ENCODE measurements around the gene RING1. TPM values are rescaled to one million over a fixed set of nuclear protein-coding genes. Genes with fewer than 3 reads are reported as not detected.

The RING1 gene
- total RNA-seq, 1 donor from 2014 or later: 12.1 TPM

GRCh38 chr6:33199687-33200218 is 8.5 kb upstream of the RING1 start:
- H3K27me3 ChIP-seq: no peaks in the 10 kb centered on the region
- H3K4me3 ChIP-seq: peak overlapping the region; percentile 88
- H3K9me3 ChIP-seq (ENCODE audit: low read depth): no peaks in the 10 kb centered on the region
- H3K79me2 ChIP-seq (ENCODE audit: low read depth): peaks cover 27% of the 10 kb centered on the region
- peaks cover 17% of the 10 kb centered on the region for H3K4me1 ChIP-seq
- Mint-ChIP-seq H3K27ac (peak overlapping the region; percentile 83), H3K4me3 (peak overlapping the region; percentile 99), H3K9me3 (no peaks in the 10 kb centered on the region), H3K36me3 (peaks cover 42% of the 10 kb centered on the region), H3K27me3 (ENCODE audit: insufficient read depth, low read depth) (peaks cover 16% of the 10 kb centered on the region), H3K4me1 (peaks cover 58% of the 10 kb centered on the region)
- peaks cover 53% of the 10 kb centered on the region for H3F3A ChIP-seq (ENCODE audit: low read depth)
- peaks cover 73% of the 10 kb centered on the region for H4K20me1 ChIP-seq (ENCODE audit: low read depth)
- no peaks in the 10 kb centered on the region for H3K36me3 ChIP-seq
- H3K9ac ChIP-seq: peak overlapping the region; percentile 93
- H2AFZ ChIP-seq (replicated peaks): peak overlapping the region; percentile 97
- TF ChIP-seq CTCF (IDR thresholded peaks at IDR 0.05) (no peak), EZH2 (IDR thresholded peaks at IDR 0.05) (no peak), EZH2phosphoT487 (IDR thresholded peaks at IDR 0.05) (no peak)
- peak; percentile 92 for DNase-seq (ENCODE audit: low spot score)
- peak overlapping the region; percentile 94 for H3K27ac ChIP-seq
- peak overlapping the region; percentile 99 for H3K4me2 ChIP-seq

GRCh38 chr6:33200219-33201146 is 7.8 kb upstream of the RING1 start, which contains the start of the genes RXRB and SLC39A7:
TSS of gene RXRB (minus strand) at chr6:33200665. CDS start at chr6:33200476, 189 bp downstream.
TSS of gene SLC39A7 (plus strand) at chr6:33200867. CDS start at chr6:33201246, 379 bp downstream.
- TF ChIP-seq EZH2 (IDR thresholded peaks at IDR 0.05): no peak
- TF ChIP-seq EZH2phosphoT487 (IDR thresholded peaks at IDR 0.05): no peak
- TF ChIP-seq CTCF (IDR thresholded peaks at IDR 0.05): no peak
- Mint-ChIP-seq H3K27me3 (ENCODE audit: insufficient read depth, low read depth) (peaks cover 12% of the 10 kb centered on the region), H3K36me3 (peaks cover 35% of the 10 kb centered on the region), H3K9me3 (no peaks in the 10 kb centered on the region), H3K4me1 (peaks cover 63% of the 10 kb centered on the region), H3K4me3 (peak within 1 kb of the TSS; percentile 99), H3K27ac (peak within 1 kb of the TSS; percentile 98)
- DNase-seq (ENCODE audit: low spot score): peak; percentile 100
- H3K4me2 ChIP-seq: peak within 1 kb of the TSS; percentile 99
- peak within 1 kb of the TSS; percentile 94 for H3K27ac ChIP-seq
- H3K36me3 ChIP-seq: no peaks in the 10 kb centered on the region
- peak within 1 kb of the TSS; percentile 88 for H3K4me3 ChIP-seq
- H4K20me1 ChIP-seq (ENCODE audit: low read depth): peaks cover 69% of the 10 kb centered on the region
- H2AFZ ChIP-seq (replicated peaks): peak within 1 kb of the TSS; percentile 97
- peaks cover 27% of the 10 kb centered on the region for H3K79me2 ChIP-seq (ENCODE audit: low read depth)
- peaks cover under 1% of the 10 kb centered on the region for H3K27me3 ChIP-seq
- H3F3A ChIP-seq (ENCODE audit: low read depth): peaks cover 60% of the 10 kb centered on the region
- peak within 1 kb of the TSS; percentile 93 for H3K9ac ChIP-seq
- peaks cover 23% of the 10 kb centered on the region for H3K4me1 ChIP-seq
- no peaks in the 10 kb centered on the region for H3K9me3 ChIP-seq (ENCODE audit: low read depth)

- Histone ChIP-seq H3K9me3 (ENCODE audit: low read depth) (no peaks in the 10 kb centered on the region), H3K4me3 (peak overlapping the region; percentile 88), H3K36me3 (no peaks in the 10 kb centered on the region), H3F3A (ENCODE audit: low read depth) (peaks cover 66% of the 10 kb centered on the region), H3K79me2 (ENCODE audit: low read depth) (peaks cover 27% of the 10 kb centered on the region), H3K27me3 (peaks cover 7% of the 10 kb centered on the region), H3K4me1 (peaks cover 30% of the 10 kb centered on the region), H2AFZ (replicated peaks) (peak overlapping the region; percentile 96), H3K4me2 (peak overlapping the region; percentile 99), H3K9ac (peak overlapping the region; percentile 93), H4K20me1 (ENCODE audit: low read depth) (peaks cover 64% of the 10 kb centered on the region), H3K27ac (peak overlapping the region; percentile 94)
- DNase-seq (ENCODE audit: low spot score): no peak
- H3K4me3 Mint-ChIP-seq: peak overlapping the region; percentile 99
- peak overlapping the region; percentile 98 for H3K27ac Mint-ChIP-seq
- H3K9me3 Mint-ChIP-seq: no peaks in the 10 kb centered on the region
- H3K27me3 Mint-ChIP-seq (ENCODE audit: insufficient read depth, low read depth): peaks cover 11% of the 10 kb centered on the region
- peaks cover 28% of the 10 kb centered on the region for H3K36me3 Mint-ChIP-seq
- H3K4me1 Mint-ChIP-seq: peaks cover 67% of the 10 kb centered on the region
- TF ChIP-seq CTCF (IDR thresholded peaks at IDR 0.05) (no peak), EZH2phosphoT487 (IDR thresholded peaks at IDR 0.05) (no peak), EZH2 (IDR thresholded peaks at IDR 0.05) (no peak)
Observed at GRCh38 chr6:33201147-33201545, 7.2 kb upstream of the RING1 start.

Data from neural progenitor cell (in vitro differentiated cells).